Measurements from ENCODE around the gene CABP5.

The CABP5 gene

DNA sequence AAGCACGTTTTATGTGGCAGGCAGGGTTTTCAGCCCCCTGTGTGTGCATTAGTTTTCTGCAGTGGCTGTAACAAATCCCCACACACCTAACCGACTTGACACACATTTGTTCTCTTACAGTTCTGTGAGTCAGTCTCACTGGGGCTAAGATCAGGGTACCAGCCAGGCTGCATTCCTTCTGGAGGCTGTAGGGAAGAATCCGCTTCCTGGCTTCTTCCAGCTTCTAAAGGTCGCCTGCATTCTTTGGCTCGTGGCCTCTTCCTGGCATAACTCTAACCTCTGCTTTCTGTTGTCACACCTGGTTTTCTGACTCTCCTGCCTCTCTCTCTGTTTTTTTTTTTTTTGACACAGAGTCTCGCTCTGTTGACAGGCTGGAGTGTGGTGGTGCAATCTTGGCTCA is 43.0 kb downstream of the CABP5 start:
- DNase-seq (ENCODE audit: low read depth), result no peak
- H3K4me3 ChIP-seq (ENCODE audit: low read length), result no peak overlapping the region
- TF ChIP-seq, protein P1, sequence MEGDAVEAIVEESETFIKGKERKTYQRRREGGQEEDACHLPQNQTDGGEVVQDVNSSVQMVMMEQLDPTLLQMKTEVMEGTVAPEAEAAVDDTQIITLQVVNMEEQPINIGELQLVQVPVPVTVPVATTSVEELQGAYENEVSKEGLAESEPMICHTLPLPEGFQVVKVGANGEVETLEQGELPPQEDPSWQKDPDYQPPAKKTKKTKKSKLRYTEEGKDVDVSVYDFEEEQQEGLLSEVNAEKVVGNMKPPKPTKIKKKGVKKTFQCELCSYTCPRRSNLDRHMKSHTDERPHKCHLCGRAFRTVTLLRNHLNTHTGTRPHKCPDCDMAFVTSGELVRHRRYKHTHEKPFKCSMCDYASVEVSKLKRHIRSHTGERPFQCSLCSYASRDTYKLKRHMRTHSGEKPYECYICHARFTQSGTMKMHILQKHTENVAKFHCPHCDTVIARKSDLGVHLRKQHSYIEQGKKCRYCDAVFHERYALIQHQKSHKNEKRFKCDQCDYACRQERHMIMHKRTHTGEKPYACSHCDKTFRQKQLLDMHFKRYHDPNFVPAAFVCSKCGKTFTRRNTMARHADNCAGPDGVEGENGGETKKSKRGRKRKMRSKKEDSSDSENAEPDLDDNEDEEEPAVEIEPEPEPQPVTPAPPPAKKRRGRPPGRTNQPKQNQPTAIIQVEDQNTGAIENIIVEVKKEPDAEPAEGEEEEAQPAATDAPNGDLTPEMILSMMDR (conservative IDR thresholded peaks at IDR 0.05; ENCODE audit: low read length), result no peak

DNA sequence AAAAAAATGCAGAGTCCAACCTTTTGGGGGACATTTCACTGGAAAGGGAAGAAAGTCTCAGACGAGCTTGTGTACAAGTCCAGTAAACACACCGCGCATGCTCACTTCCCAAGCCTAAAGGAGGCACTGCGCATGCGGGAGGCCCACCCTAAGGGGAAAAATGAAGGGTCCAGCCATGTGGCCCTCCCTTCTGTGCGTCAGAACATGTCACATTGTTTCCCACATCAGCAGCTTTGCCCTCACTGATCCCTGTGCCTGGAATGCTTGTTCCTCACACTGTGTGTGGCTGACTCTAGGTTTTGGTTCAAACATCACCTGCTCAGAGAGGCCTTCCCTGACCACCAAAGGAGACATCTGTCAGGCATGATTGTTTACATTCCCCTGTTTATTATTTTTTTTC is 45.1 kb downstream of the CABP5 start:
- TF ChIP-seq, protein P1 (conservative IDR thresholded peaks at IDR 0.05; ENCODE audit: low read length), result no peak
- DNase-seq (ENCODE audit: low read depth), result no peak

DNA sequence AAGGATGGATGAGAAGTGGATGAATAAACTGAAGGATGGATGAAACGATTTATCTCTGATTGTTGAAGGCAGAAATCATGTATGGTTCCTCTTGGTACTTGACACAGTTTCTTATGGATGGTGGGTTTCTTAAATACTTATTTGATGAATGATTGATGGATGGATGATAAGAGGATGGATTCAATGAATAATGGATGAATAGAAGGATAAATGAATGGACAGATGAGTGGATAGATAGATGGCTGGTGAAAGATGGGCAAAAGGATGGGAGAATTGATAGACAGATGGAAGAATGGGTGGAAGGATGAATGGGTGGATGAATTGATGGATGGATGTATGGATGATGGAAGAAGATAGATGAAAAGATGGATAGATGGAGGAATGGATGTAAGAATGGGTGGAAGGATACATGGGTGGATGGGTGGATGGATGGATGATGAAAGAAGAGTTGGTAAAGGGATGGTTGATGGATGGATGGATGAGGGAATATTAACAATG is 47.6 kb downstream of the CABP5 start:
- no peak overlapping the region for H3K4me3 ChIP-seq (ENCODE audit: low read length)
- TF ChIP-seq, protein P1 (conservative IDR thresholded peaks at IDR 0.05; ENCODE audit: low read length), result no peak
- no peak for DNase-seq (ENCODE audit: low read depth)

More for the DNA sequence above, 45.1 kb downstream of the CABP5 start:
- H3K4me3 ChIP-seq (ENCODE audit: low read length), result no peak overlapping the region

DNA sequence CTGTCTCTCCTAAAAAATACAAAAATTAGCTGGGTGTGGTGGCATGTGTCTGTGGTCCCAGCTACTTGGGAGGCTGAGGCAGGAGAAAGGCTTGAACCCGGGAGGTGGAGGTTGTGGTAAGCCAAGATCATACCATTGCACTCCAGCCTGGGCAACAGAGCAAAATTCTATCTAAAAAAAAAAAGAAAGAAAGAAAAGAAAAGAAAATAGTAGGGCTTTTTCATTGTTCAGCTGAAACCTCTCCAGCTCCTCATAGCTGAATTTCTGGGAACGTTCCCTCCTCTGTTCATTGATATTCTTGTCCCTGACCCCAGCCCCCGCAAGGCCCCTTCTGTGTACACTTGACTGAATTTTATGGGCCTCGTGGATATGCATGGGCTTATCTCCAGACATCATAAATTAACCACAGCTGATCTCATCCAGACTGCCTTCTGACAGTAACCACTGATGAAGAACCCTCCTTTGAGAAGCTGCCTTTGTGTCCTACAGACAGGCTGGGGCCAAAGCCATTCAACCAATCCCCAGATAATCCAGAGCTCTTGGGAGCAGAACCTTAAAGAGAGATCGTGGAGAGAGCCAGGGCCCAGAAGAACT is 49.6 kb downstream of the CABP5 start, which contains the start of gene ELSPBP1:
TSS of gene ELSPBP1 (plus strand) at position 424 of the 594 bp plus-strand sequence. CDS start 14,036 bp downstream, outside the sequence.
- no peak within 1 kb of the TSS for H3K4me3 ChIP-seq (ENCODE audit: low read length)
- no peak for DNase-seq (ENCODE audit: low read depth)

DNA sequence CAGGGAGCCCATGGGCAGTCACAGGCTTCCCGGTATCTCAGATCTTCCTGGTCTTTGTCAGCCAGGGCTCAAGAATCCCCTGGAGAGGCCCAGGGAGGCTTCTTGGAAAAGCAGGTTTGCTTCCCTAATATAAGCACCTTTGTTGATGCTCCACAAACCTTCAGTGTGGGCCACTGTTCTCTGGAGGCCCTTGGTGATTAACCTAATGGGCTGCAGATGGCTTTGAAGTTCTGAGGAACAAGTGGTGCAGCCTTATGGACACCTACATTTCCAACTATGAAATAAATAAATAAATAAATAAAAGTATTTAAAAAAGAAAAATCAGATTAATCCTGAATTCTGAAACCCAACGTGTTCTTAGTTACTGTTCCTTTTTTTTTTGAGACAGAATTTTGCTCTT is 51.8 kb downstream of the CABP5 start, which contains the start of gene BSPH1:
TSS of gene BSPH1 (minus strand) at position 101 of the 400 bp plus-strand sequence. CDS start at position 12, 89 bp downstream.
- TF ChIP-seq, protein P1 (conservative IDR thresholded peaks at IDR 0.05; ENCODE audit: low read length), result no peak
- no peak for DNase-seq (ENCODE audit: low read depth)

More for the DNA sequence above, 49.6 kb downstream of the CABP5 start, which contains the start of gene ELSPBP1:
- TF ChIP-seq, protein P1 (conservative IDR thresholded peaks at IDR 0.05; ENCODE audit: low read length), result no peak

DNA sequence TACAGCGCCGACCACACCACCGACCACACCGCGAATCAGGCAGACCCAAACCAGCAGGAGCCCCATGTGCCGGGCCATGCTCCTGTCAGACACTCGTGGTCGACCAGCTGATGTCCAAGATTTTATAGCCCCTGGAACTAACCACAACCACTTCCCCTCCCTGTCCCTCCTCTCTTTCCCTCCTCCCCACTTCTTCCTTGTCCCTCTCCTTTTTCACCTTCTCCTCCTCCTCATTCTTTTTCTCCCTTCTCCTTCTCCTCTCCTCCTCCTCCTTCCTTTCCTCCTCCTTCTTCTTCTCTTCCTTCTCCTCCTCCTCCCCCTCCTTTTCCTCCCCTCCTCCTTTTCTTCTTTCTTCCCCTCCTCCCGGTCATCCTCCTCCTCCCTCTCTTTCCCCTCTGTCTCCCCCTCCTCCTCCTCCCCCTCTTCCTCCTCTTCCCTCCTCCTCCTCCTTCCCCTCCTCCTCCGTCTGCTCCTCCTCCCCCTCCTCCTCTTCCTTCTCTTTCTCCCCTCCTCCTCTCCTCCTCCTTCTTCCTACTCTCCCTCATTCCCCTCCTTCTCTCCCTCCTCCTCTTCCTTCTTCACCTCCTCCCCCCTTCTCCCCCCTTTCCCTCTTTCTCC is 52.6 kb downstream of the CABP5 start:
- no peak for DNase-seq (ENCODE audit: low read depth)
- H3K4me3 ChIP-seq (ENCODE audit: low read length), result no peak overlapping the region
- TF ChIP-seq, protein P1 (conservative IDR thresholded peaks at IDR 0.05; ENCODE audit: low read length), result no peak

More for the DNA sequence above, 51.8 kb downstream of the CABP5 start, which contains the start of gene BSPH1:
- no peak within 1 kb of the TSS for H3K4me3 ChIP-seq (ENCODE audit: low read length)
